K562 (cell line): Measurements from ENCODE around the gene PTGFR.

Experiments used
- EHMT2 ChIP-seq: fragments of 450-650 bp; IDR thresholded peaks from 2 replicates; pipeline ENCODE4 v1.6.1; 2018; ENCODE audit warnings: antibody characterized with exemption
- ETV6 ChIP-seq, 3 experiments: fragments of 150-350 bp in 1 of 3; sonication (generic) in 1 of 3; formaldehyde crosslinking in 1 of 3; IDR thresholded peaks; 2 replicates each; pipeline versions ENCODE4 v1.6.1 to v1.8.0; 2014 to 2022; ENCODE audit warnings: borderline replicate concordance in 2 of 3, low read depth in 2 of 3, antibody characterized with exemption in 1 of 3, low read length in 1 of 3, mild to moderate bottlenecking in 1 of 3, missing genetic modification reagents in 1 of 3
- KLF13 ChIP-seq: fragments of 450-650 bp; IDR thresholded peaks from 2 replicates; pipeline ENCODE4 v1.6.1; 2016; ENCODE audit warnings: missing genetic modification characterization, low read depth, mild to moderate bottlenecking, missing compliant biosample characterization, moderate library complexity, borderline replicate concordance
- NCOA1 ChIP-seq: fragments of 450-650 bp; IDR thresholded peaks from 2 replicates; pipeline ENCODE4 v1.6.1; 2016; ENCODE audit warnings: low read depth
- POLR2A ChIP-seq: fragments of 450-650 bp; conservative IDR thresholded peaks from 2 replicates; pipeline ENCODE4 v1.6.1; 2016
- RFX5 ChIP-seq: IDR thresholded peaks from 2 replicates; pipeline ENCODE4 v1.6.1; 2011; ENCODE audit warnings: low read depth, mild to moderate bottlenecking, improper control_type of control experiment, low read length
- SIN3A ChIP-seq, 2 experiments: fragments of 150-350 bp in 1 of 2; IDR thresholded peaks; 2 replicates each; pipeline ENCODE4 v1.6.1; 2011 to 2016; ENCODE audit warnings: borderline replicate concordance in 2 of 2, low read depth in 2 of 2, low read length in 2 of 2, mild to moderate bottlenecking in 2 of 2, moderate library complexity in 2 of 2; ENCODE audit not compliant: control insufficient read depth in 1 of 2
- SMARCA5 ChIP-seq: fragments of 450-650 bp; IDR thresholded peaks from 2 replicates; pipeline ENCODE4 v1.6.1; 2016
- ZNF23 ChIP-seq: fragments of 250-450 bp; sonication (Bioruptor Pico); IDR thresholded peaks from 2 replicates; pipeline ENCODE4 v1.4.0; 2020; ENCODE audit warnings: mild to moderate bottlenecking
- ZNF24 ChIP-seq: fragments of 450-650 bp; IDR thresholded peaks from 2 replicates; pipeline ENCODE4 v1.6.1; 2016
- TF ChIP-seq, protein P1 (sequence below): sonication (generic); formaldehyde crosslinking; IDR thresholded peaks from 2 replicates; pipeline ENCODE4 v1.8.1; 2023; ENCODE audit warnings: mild to moderate bottlenecking, missing genetic modification reagents, moderate library complexity
- TF ChIP-seq, protein P2 (sequence below), 3 experiments: IDR thresholded peaks in 2 of 3; conservative IDR thresholded peaks in 1 of 3; 2 replicates each; pipeline ENCODE4 v1.5.1; 2011 to 2012; ENCODE audit warnings: low read length in 3 of 3, mild to moderate bottlenecking in 3 of 3, control low read depth in 2 of 3, improper control_type of control experiment in 1 of 3, inconsistent platforms in 1 of 3, low read depth in 1 of 3, mixed read lengths in 1 of 3, moderate library complexity in 1 of 3; ENCODE audit not compliant: insufficient read depth in 2 of 3

GRCh38 chr1:78526496-78526895 lies 35.7 kb downstream of the PTGFR start:
- TF ChIP-seq NCOA1 (no peak), SIN3A (IDR thresholded peaks at IDR 0.05; ENCODE audit: borderline replicate concordance in 2 of 2, control insufficient read depth in 1 of 2, low read depth in 2 of 2, low read length in 2 of 2) (no peak), ETV6 (IDR thresholded peaks at IDR 0.05; ENCODE audit: borderline replicate concordance in 1 of 2, low read depth in 2 of 2, low read length in 1 of 2) (no peak), ETV6 (CRISPR knock-in tag; IDR thresholded peaks at IDR 0.05; ENCODE audit: borderline replicate concordance) (no peak), EHMT2 (no peak), ZNF24 (no peak), SMARCA5 (no peak), POLR2A (no peak), RFX5 (no peak), KLF13 (no peak), ZNF23 (CRISPR knock-in tag) (no peak)
- TF ChIP-seq, protein P1, sequence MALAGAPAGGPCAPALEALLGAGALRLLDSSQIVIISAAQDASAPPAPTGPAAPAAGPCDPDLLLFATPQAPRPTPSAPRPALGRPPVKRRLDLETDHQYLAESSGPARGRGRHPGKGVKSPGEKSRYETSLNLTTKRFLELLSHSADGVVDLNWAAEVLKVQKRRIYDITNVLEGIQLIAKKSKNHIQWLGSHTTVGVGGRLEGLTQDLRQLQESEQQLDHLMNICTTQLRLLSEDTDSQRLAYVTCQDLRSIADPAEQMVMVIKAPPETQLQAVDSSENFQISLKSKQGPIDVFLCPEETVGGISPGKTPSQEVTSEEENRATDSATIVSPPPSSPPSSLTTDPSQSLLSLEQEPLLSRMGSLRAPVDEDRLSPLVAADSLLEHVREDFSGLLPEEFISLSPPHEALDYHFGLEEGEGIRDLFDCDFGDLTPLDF, result no peak
- TF ChIP-seq, protein P2, sequence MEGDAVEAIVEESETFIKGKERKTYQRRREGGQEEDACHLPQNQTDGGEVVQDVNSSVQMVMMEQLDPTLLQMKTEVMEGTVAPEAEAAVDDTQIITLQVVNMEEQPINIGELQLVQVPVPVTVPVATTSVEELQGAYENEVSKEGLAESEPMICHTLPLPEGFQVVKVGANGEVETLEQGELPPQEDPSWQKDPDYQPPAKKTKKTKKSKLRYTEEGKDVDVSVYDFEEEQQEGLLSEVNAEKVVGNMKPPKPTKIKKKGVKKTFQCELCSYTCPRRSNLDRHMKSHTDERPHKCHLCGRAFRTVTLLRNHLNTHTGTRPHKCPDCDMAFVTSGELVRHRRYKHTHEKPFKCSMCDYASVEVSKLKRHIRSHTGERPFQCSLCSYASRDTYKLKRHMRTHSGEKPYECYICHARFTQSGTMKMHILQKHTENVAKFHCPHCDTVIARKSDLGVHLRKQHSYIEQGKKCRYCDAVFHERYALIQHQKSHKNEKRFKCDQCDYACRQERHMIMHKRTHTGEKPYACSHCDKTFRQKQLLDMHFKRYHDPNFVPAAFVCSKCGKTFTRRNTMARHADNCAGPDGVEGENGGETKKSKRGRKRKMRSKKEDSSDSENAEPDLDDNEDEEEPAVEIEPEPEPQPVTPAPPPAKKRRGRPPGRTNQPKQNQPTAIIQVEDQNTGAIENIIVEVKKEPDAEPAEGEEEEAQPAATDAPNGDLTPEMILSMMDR (IDR thresholded peaks at IDR 0.05 in 2 of 3, conservative IDR thresholded peaks at IDR 0.05 in 1 of 3; ENCODE audit: insufficient read depth in 2 of 3, low read depth in 1 of 3, low read length in 3 of 3), result no peak
